ENCODE results near the gene PDZD8.

Gene PDZD8

DNA sequence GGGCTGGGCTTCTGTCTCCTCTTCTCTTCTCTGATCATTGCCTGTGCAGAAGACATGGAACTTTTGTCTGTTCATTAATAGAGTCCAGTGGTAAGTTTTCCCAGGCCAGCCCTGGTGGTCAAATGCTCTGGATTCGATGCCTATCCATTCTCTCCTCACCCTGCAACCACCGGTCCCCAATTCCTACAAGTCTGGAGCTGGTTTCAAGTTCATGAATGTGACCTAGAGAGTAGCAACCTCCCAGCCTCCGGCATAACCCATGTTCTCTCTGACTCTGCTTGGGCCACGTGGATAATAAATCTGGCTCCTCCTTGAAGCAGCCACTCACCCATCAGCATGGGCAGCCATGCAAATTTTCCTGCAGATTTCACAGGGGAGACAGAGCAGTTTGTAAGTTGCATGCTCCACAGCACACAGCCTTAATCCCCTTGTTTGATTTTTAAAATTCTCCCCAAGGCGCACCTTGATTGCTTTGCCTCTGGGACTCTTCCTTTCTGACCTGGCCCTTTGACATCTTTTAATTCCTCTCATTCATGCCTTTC, 37.3 kb upstream of the PDZD8 start:
- H3K4me1 ChIP-seq, result no peaks in the 10 kb centered on the region
- DNase-seq, result no peak
- H3K36me3 ChIP-seq, result no peaks in the 10 kb centered on the region
- intact Hi-C loops (cut with DNase I; ENCODE audit: low total_unique reads), result no loop called here
- H3K27ac ChIP-seq, result no peak overlapping the region
- H3K27me3 ChIP-seq, result peaks cover 0 to 14% of the 10 kb centered on the region in 2 donors
- TF ChIP-seq, protein P1, sequence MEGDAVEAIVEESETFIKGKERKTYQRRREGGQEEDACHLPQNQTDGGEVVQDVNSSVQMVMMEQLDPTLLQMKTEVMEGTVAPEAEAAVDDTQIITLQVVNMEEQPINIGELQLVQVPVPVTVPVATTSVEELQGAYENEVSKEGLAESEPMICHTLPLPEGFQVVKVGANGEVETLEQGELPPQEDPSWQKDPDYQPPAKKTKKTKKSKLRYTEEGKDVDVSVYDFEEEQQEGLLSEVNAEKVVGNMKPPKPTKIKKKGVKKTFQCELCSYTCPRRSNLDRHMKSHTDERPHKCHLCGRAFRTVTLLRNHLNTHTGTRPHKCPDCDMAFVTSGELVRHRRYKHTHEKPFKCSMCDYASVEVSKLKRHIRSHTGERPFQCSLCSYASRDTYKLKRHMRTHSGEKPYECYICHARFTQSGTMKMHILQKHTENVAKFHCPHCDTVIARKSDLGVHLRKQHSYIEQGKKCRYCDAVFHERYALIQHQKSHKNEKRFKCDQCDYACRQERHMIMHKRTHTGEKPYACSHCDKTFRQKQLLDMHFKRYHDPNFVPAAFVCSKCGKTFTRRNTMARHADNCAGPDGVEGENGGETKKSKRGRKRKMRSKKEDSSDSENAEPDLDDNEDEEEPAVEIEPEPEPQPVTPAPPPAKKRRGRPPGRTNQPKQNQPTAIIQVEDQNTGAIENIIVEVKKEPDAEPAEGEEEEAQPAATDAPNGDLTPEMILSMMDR (IDR thresholded peaks at IDR 0.05), result no peak
- H3K4me3 ChIP-seq, result no peak overlapping the region
- no peaks in the 10 kb centered on the region for H3K9me3 ChIP-seq

DNA sequence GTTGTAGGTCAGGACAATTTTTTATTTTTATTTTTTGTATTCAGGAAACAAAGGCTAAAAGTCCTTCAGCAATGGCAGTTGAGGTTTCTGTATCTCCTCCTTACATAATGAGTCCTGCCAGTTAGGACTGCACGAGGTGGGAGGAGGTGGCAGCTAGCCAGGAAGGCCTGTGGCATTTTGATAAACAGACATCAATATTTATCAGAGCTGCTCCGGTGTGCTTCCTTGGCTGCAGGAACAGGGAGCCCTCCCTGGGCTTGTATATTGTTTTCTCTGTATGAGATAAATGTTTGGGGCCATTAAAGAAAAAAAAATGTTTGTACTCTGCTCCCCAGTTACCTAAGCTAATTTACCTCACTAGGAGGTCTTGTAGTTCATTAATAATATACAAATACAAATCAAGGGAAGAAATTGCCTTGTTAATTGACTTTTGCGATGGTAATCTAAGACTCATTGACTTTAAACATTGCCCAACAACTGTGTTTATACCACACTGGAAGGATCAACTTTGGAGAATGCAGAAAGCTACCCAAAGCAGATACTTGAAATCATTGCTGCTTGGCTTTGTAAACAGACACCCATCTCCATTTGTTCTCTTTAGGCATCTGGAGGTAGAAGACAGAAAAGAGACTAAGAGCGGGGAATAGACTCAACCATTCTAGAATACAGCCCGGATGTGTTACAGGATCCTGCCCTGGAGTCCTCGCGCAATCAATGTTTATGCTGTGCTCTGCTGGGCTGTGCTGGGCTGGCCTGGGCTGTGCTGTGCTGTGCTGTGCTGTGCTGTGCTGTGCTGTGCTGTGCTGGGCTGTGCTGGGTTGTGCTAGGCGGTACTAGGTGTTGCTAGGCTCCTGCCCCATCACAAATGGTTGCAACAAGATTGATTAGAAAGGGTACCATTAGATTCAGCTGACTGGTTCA, 36.5 kb upstream of the PDZD8 start:
- intact Hi-C loops (cut with DNase I; ENCODE audit: low total_unique reads), result no loop called here
- Histone ChIP-seq H3K27ac (no peak overlapping the region), H3K4me1 (no peaks in the 10 kb centered on the region), H3K27me3 (peaks cover 0 to 14% of the 10 kb centered on the region in 2 donors), H3K9me3 (no peaks in the 10 kb centered on the region), H3K4me3 (no peak overlapping the region), H3K36me3 (no peaks in the 10 kb centered on the region)
- DNase-seq, result no peak
- TF ChIP-seq, protein P1 (IDR thresholded peaks at IDR 0.05), result no peak

DNA sequence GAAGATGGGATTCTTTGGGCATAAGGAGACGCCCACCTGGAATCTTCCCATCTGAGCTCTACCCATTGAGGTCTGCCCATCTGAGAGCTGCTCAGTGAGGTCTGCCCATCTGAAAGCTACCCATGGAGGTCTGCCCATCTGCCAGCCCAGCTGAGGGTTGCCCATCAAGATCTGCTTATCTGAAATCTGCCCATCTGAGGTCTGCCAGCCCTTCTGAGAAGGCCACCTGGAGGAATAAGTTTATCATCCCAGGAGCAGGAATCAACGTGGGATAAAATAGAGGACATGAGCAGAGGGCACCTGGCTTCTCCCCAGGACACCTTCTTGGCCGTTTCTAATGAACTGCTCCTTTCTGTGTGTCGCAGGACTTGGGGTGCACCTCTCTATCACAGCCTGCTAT, 35.3 kb upstream of the PDZD8 start:
- TF ChIP-seq, protein P1 (IDR thresholded peaks at IDR 0.05), result no peak
- Histone ChIP-seq H3K4me3 (no peak overlapping the region), H3K27me3 (peaks cover 0 to 14% of the 10 kb centered on the region in 2 donors), H3K27ac (no peak overlapping the region), H3K36me3 (no peaks in the 10 kb centered on the region), H3K9me3 (no peaks in the 10 kb centered on the region), H3K4me1 (no peaks in the 10 kb centered on the region)
- intact Hi-C loops (cut with DNase I; ENCODE audit: low total_unique reads), result no loop called here
- DNase-seq, result no peak

DNA sequence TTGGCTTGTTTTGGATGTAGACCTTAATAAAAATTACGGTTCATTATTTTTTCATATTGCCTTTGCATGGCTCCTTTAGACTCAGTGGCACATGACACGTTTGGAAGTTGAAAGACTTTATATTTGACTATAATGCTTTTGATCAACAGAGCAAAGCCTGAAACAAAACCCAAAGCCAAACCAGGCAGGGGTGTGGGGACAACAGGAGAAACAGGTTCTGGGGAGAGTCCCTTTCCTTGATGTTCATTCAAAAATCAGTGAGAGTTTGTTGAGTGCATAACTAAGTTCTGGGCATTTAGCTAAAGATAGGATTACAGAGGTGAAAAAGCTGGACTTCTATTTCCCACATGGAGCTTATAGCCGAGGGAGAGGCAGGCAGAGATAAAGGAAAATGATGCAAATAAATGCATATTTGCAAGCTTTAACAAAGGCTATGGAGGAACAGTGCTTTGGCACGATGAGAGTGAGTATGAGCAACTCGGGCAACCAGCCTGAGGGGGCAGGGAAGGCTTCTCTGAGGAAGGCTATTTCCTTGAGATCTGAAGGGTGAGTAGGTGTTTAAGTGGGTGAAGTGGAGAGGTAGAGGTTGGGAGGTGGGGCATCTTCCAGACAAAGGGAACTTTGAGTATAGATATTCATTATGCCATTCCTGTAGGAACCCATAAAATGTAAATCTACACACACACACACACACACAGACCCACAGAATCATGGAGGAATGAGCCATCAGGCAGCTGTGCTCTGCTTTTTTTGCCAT, 34.5 kb upstream of the PDZD8 start:
- H3K27me3 ChIP-seq, result peaks cover 0 to 14% of the 10 kb centered on the region in 2 donors
- TF ChIP-seq, protein P1 (IDR thresholded peaks at IDR 0.05), result no peak
- H3K4me3 ChIP-seq, result no peak overlapping the region
- H3K9me3 ChIP-seq, result no peaks in the 10 kb centered on the region
- no peaks in the 10 kb centered on the region for H3K4me1 ChIP-seq
- no peak overlapping the region for H3K27ac ChIP-seq
- intact Hi-C loops (cut with DNase I; ENCODE audit: low total_unique reads), result no loop called here
- H3K36me3 ChIP-seq, result no peaks in the 10 kb centered on the region
- no peak for DNase-seq

DNA sequence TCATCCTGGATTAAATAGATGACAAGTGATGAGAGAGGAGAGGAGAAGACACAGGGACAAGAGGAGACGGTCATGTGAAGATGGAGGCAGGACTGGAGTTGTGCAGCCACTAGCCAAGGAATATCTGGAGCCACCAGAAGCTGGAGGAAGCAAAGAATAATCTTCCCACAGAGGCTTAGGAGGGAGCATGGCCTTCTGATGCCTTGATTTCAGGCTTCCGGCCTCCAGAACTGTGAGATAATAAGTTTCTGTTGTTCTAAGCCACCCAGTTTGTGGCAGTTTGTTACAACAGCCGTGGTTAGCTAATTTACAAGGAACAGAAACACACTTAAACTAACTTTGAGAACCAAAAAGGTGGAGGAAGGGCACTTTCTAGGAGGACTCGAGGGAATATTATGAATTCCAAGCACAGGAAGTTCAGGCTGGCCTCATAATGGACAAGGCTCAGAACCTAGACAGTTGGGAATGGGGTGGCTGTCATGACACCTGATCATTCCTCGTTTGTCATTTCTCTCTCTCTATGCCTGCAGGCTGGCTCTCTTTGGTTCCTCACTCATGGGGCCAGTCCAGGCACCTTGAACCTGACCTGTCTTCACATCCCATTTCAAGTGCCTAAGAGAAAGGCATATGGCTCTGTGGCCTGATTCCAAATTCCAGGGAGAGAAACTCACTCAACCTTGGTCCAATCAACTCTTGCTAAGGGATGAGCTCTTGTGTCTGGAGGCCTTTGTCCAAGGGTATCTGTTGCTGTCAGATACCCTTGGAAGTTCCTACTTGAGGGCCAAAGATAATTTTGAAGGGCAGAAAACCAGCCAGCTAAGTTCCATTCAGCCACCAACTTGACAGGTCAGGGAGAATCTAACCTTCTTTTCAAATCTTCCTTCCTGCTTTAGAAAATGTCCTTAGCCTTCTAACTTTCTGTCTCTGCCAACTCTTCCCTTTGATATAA, 33.5 kb upstream of the PDZD8 start:
- TF ChIP-seq, protein P1 (IDR thresholded peaks at IDR 0.05), result no peak
- DNase-seq, result no peak

More for the DNA sequence above, 33.5 kb upstream of the PDZD8 start:
- H3K4me1 ChIP-seq, result no peaks in the 10 kb centered on the region
- intact Hi-C loops (cut with DNase I; ENCODE audit: low total_unique reads), result no loop called here
- H3K36me3 ChIP-seq, result no peaks in the 10 kb centered on the region
- H3K27ac ChIP-seq, result no peak overlapping the region
- no peaks in the 10 kb centered on the region for H3K9me3 ChIP-seq
- no peak overlapping the region for H3K4me3 ChIP-seq
- H3K27me3 ChIP-seq, result peaks cover 0 to 14% of the 10 kb centered on the region in 2 donors
